Measurements from ENCODE around the gene CDC45. TPM values are rescaled to one million over a fixed set of nuclear protein-coding genes. Genes with fewer than 3 reads are reported as not detected.

CDC45 gene
- total and polyA plus RNA-seq, 2 of the 13 experiments (the other 11 are each of a cell fraction or from before 2014, with no cell fraction given) = 14.4 to 36.3 TPM

DNA sequence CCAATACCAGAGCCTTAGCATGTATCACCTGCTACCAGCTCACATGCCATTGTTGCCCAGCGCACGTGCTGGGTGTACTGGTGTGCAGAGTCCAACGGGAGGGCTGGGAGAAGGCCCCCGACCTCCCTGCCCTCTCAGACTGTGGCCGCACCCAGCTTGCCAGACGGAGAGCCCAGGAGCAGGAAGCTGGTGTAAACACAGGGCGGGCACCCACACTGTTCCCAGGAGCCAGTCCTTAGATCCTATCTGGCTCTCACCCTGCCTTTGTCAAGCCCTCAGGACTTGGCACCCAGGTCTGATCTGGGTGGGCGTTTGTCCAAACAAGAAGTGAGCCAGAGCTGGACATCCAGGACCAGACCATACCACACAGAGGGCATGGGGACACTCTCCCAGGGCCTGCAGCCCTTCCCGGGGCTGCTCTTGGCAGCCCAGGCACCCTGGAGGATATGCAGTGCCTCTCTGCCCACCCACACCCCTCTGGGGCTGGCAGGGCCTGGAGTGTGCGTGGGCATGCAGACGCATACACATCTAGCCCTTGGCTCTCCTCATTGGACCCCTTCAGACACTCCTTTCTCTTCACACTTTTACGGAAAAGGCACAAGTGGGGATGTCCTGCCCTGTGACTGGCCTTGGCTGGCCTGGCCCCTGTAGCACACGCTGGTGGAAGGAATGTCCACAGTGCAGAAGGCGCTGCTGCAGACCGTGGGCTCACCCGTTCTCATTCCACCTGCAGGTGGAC, 64.4 kb downstream of the CDC45 start (continued):
- TF ChIP-seq ZSCAN25 (CRISPR knock-in tag; IDR thresholded peaks at IDR 0.05) (no peak), POLR2A (IDR thresholded peaks at IDR 0.05; ENCODE audit: insufficient read depth in 1 of 2, low read depth in 2 of 2, low read length in 2 of 2) (no peak), ZNF225 (CRISPR knock-in tag; IDR thresholded peaks at IDR 0.05) (no peak; the same call in 1 of the 2 replicates), SAFB2 (CRISPR knock-in tag; IDR thresholded peaks at IDR 0.05; ENCODE audit: borderline replicate concordance, low read depth) (no peak), ZNF672 (CRISPR knock-in tag; IDR thresholded peaks at IDR 0.05) (no peak), ZNF564 (CRISPR knock-in tag; IDR thresholded peaks at IDR 0.05) (0 out of 2 replicates have a peak, but pooled peaks have one; percentile 28), SOX6 (IDR thresholded peaks at IDR 0.05) (no peak), SOX6 (CRISPR knock-in tag; IDR thresholded peaks at IDR 0.05) (peak; percentile 72), CHD2 (IDR thresholded peaks at IDR 0.05; ENCODE audit: low read depth, low read length) (no peak), TBX2 (CRISPR knock-in tag; IDR thresholded peaks at IDR 0.05; ENCODE audit: borderline replicate concordance) (no peak), MYC (CRISPR knock-in tag; IDR thresholded peaks at IDR 0.05; ENCODE audit: borderline replicate concordance) (peak; percentile 46; the same call in 1 of the 2 replicates)
- TF ChIP-seq, protein P1, sequence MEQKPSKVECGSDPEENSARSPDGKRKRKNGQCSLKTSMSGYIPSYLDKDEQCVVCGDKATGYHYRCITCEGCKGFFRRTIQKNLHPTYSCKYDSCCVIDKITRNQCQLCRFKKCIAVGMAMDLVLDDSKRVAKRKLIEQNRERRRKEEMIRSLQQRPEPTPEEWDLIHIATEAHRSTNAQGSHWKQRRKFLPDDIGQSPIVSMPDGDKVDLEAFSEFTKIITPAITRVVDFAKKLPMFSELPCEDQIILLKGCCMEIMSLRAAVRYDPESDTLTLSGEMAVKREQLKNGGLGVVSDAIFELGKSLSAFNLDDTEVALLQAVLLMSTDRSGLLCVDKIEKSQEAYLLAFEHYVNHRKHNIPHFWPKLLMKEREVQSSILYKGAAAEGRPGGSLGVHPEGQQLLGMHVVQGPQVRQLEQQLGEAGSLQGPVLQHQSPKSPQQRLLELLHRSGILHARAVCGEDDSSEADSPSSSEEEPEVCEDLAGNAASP (CRISPR knock-in tag; IDR thresholded peaks at IDR 0.05; ENCODE audit: borderline replicate concordance) = 0 out of 2 replicates have a peak, but pooled peaks have one; percentile 17
- TF ChIP-seq, protein P2, sequence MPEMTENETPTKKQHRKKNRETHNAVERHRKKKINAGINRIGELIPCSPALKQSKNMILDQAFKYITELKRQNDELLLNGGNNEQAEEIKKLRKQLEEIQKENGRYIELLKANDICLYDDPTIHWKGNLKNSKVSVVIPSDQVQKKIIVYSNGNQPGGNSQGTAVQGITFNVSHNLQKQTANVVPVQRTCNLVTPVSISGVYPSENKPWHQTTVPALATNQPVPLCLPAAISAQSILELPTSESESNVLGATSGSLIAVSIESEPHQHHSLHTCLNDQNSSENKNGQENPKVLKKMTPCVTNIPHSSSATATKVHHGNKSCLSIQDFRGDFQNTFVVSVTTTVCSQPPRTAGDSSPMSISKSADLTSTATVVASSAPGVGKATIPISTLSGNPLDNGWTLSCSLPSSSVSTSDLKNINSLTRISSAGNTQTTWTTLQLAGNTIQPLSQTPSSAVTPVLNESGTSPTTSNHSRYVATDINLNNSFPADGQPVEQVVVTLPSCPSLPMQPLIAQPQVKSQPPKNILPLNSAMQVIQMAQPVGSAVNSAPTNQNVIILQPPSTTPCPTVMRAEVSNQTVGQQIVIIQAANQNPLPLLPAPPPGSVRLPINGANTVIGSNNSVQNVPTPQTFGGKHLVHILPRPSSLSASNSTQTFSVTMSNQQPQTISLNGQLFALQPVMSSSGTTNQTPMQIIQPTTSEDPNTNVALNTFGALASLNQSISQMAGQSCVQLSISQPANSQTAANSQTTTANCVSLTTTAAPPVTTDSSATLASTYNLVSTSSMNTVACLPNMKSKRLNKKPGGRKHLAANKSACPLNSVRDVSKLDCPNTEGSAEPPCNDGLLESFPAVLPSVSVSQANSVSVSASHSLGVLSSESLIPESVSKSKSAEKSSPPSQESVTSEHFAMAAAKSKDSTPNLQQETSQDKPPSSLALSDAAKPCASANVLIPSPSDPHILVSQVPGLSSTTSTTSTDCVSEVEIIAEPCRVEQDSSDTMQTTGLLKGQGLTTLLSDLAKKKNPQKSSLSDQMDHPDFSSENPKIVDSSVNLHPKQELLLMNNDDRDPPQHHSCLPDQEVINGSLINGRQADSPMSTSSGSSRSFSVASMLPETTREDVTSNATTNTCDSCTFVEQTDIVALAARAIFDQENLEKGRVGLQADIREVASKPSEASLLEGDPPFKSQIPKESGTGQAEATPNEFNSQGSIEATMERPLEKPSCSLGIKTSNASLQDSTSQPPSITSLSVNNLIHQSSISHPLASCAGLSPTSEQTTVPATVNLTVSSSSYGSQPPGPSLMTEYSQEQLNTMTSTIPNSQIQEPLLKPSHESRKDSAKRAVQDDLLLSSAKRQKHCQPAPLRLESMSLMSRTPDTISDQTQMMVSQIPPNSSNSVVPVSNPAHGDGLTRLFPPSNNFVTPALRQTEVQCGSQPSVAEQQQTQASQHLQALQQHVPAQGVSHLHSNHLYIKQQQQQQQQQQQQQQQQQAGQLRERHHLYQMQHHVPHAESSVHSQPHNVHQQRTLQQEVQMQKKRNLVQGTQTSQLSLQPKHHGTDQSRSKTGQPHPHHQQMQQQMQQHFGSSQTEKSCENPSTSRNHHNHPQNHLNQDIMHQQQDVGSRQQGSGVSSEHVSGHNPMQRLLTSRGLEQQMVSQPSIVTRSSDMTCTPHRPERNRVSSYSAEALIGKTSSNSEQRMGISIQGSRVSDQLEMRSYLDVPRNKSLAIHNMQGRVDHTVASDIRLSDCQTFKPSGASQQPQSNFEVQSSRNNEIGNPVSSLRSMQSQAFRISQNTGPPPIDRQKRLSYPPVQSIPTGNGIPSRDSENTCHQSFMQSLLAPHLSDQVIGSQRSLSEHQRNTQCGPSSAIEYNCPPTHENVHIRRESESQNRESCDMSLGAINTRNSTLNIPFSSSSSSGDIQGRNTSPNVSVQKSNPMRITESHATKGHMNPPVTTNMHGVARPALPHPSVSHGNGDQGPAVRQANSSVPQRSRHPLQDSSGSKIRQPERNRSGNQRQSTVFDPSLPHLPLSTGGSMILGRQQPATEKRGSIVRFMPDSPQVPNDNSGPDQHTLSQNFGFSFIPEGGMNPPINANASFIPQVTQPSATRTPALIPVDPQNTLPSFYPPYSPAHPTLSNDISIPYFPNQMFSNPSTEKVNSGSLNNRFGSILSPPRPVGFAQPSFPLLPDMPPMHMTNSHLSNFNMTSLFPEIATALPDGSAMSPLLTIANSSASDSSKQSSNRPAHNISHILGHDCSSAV (CRISPR knock-in tag; IDR thresholded peaks at IDR 0.05; ENCODE audit: borderline replicate concordance) = no peak
- TF ChIP-seq, protein P3, sequence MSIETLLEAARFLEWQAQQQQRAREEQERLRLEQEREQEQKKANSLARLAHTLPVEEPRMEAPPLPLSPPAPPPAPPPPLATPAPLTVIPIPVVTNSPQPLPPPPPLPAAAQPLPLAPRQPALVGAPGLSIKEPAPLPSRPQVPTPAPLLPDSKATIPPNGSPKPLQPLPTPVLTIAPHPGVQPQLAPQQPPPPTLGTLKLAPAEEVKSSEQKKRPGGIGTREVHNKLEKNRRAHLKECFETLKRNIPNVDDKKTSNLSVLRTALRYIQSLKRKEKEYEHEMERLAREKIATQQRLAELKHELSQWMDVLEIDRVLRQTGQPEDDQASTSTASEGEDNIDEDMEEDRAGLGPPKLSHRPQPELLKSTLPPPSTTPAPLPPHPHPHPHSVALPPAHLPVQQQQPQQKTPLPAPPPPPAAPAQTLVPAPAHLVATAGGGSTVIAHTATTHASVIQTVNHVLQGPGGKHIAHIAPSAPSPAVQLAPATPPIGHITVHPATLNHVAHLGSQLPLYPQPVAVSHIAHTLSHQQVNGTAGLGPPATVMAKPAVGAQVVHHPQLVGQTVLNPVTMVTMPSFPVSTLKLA (IDR thresholded peaks at IDR 0.05) = peak; percentile 74
- TF ChIP-seq, protein P4, sequence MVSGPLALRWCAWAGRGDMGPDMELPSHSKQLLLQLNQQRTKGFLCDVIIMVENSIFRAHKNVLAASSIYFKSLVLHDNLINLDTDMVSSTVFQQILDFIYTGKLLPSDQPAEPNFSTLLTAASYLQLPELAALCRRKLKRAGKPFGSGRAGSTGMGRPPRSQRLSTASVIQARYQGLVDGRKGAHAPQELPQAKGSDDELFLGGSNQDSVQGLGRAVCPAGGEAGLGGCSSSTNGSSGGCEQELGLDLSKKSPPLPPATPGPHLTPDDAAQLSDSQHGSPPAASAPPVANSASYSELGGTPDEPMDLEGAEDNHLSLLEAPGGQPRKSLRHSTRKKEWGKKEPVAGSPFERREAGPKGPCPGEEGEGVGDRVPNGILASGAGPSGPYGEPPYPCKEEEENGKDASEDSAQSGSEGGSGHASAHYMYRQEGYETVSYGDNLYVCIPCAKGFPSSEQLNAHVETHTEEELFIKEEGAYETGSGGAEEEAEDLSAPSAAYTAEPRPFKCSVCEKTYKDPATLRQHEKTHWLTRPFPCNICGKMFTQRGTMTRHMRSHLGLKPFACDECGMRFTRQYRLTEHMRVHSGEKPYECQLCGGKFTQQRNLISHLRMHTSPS (CRISPR knock-in tag; IDR thresholded peaks at IDR 0.05; ENCODE audit: low read depth) = peak; percentile 93

All from HepG2 (cell line).